Activated T-cell treated with anti-CD3 and anti-CD28 coated beads, Interleukin-2, amount 50 U/mL, for 24 hours (primary cell): ENCODE measurements around the gene AUP1.
"Not testable (repeated sequence)": the region's sequence is repeated elsewhere in the genome, so short reads cannot be mapped to it uniquely, and the experiment has no call there.

Experiments
- DNase-seq: peaks from one replicate; pipeline ENCODE4 v3.0.0-alpha.2; 2020
- H3K27ac Mint-ChIP-seq: 2 replicates; pipeline ENCODE4 v1.8.0; 2020; ENCODE audit warnings: mild to moderate bottlenecking, mixed read lengths
- H3K27me3 Mint-ChIP-seq: 2 replicates; pipeline ENCODE4 v1.8.0; 2020; ENCODE audit warnings: mixed read lengths
- H3K36me3 Mint-ChIP-seq: 2 replicates; pipeline ENCODE4 v1.8.0; 2020; ENCODE audit warnings: low read depth, mixed read lengths
- H3K4me1 Mint-ChIP-seq: 2 replicates; pipeline ENCODE4 v1.8.0; 2020; ENCODE audit warnings: low read depth, mixed read lengths
- H3K4me3 Mint-ChIP-seq: 2 replicates; pipeline ENCODE4 v1.8.0; 2020; ENCODE audit warnings: mild to moderate bottlenecking, moderate library complexity, mixed read lengths
- H3K9me3 Mint-ChIP-seq: 2 replicates; pipeline ENCODE4 v1.8.0; 2020; ENCODE audit warnings: mixed read lengths

Gene AUP1

GRCh38 chr2:74562126-74562775 lies 32.7 kb upstream of the AUP1 start:
- Mint-ChIP-seq H3K27me3 (peaks cover 24% of the 10 kb centered on the region), H3K4me1 (peaks cover 25% of the 10 kb centered on the region), H3K4me3 (no peak overlapping the region), H3K9me3 (no peaks in the 10 kb centered on the region), H3K27ac (no peak overlapping the region), H3K36me3 (peaks cover 3% of the 10 kb centered on the region)
- DNase-seq = no peak

- H3K27ac Mint-ChIP-seq, H3K9me3 Mint-ChIP-seq, H3K4me3 Mint-ChIP-seq, DNase-seq: not testable (repeated sequence)
- H3K27me3 Mint-ChIP-seq = peaks cover 24% of the 10 kb centered on the region
- H3K4me1 Mint-ChIP-seq = peaks cover 16% of the 10 kb centered on the region
- peaks cover 15% of the 10 kb centered on the region for H3K36me3 Mint-ChIP-seq
These were observed 31.5 kb upstream of the AUP1 start for GRCh38 chr2:74561022-74561421.

- no peak for DNase-seq
- H3K27me3 Mint-ChIP-seq = peaks cover 24% of the 10 kb centered on the region
- no peak overlapping the region for H3K27ac Mint-ChIP-seq
- H3K9me3 Mint-ChIP-seq = no peaks in the 10 kb centered on the region
- H3K4me3 Mint-ChIP-seq = no peak overlapping the region
- peaks cover 15% of the 10 kb centered on the region for H3K4me1 Mint-ChIP-seq
- H3K36me3 Mint-ChIP-seq = peaks cover 17% of the 10 kb centered on the region
These were observed 31.1 kb upstream of the AUP1 start for GRCh38 chr2:74560591-74560990.

GRCh38 chr2:74559912-74560311 lies 30.4 kb upstream of the AUP1 start:
- no peak for DNase-seq
- H3K27ac Mint-ChIP-seq = no peak overlapping the region

GRCh38 chr2:74558284-74559230 lies 29.1 kb upstream of the AUP1 start:
- Mint-ChIP-seq H3K36me3 (peaks cover 26% of the 10 kb centered on the region), H3K9me3 (no peaks in the 10 kb centered on the region), H3K27me3 (peaks cover 14% of the 10 kb centered on the region), H3K4me3 (no peak overlapping the region), H3K4me1 (peaks cover 15% of the 10 kb centered on the region), H3K27ac (no peak overlapping the region)
- DNase-seq = no peak

More at GRCh38 chr2:74559912-74560311, 30.4 kb upstream of the AUP1 start:
- peaks cover 22% of the 10 kb centered on the region for H3K36me3 Mint-ChIP-seq
- peaks cover 19% of the 10 kb centered on the region for H3K4me1 Mint-ChIP-seq
- no peak overlapping the region for H3K4me3 Mint-ChIP-seq
- H3K27me3 Mint-ChIP-seq = peaks cover 24% of the 10 kb centered on the region
- no peaks in the 10 kb centered on the region for H3K9me3 Mint-ChIP-seq

GRCh38 chr2:74556831-74557370 lies 27.4 kb upstream of the AUP1 start:
- Mint-ChIP-seq H3K27me3 (peaks cover 13% of the 10 kb centered on the region), H3K27ac (no peak overlapping the region), H3K36me3 (peaks cover 26% of the 10 kb centered on the region), H3K4me3 (peak overlapping the region; percentile 23), H3K4me1 (peaks cover 20% of the 10 kb centered on the region), H3K9me3 (no peaks in the 10 kb centered on the region)
- DNase-seq = no peak

GRCh38 chr2:74556159-74556558 lies 26.7 kb upstream of the AUP1 start:
- peaks cover 20% of the 10 kb centered on the region for H3K4me1 Mint-ChIP-seq
- no peak overlapping the region for H3K27ac Mint-ChIP-seq
- no peak for DNase-seq
- peaks cover 18% of the 10 kb centered on the region for H3K27me3 Mint-ChIP-seq
- H3K4me3 Mint-ChIP-seq = peak overlapping the region; percentile 92
- H3K9me3 Mint-ChIP-seq = no peaks in the 10 kb centered on the region
- H3K36me3 Mint-ChIP-seq = peaks cover 26% of the 10 kb centered on the region

GRCh38 chr2:74555610-74556103 lies 26.2 kb upstream of the AUP1 start:
- Mint-ChIP-seq H3K36me3 (peaks cover 26% of the 10 kb centered on the region), H3K27ac (peak overlapping the region; percentile 92), H3K4me1 (peaks cover 19% of the 10 kb centered on the region), H3K9me3 (no peaks in the 10 kb centered on the region), H3K4me3 (peak overlapping the region; percentile 92), H3K27me3 (peaks cover 20% of the 10 kb centered on the region)
- DNase-seq = no peak

GRCh38 chr2:74554820-74555531 lies 25.5 kb upstream of the AUP1 start:
- Mint-ChIP-seq H3K36me3 (peaks cover 26% of the 10 kb centered on the region), H3K4me3 (peak overlapping the region; percentile 92), H3K27ac (peak overlapping the region; percentile 92), H3K4me1 (peaks cover 14% of the 10 kb centered on the region), H3K9me3 (no peaks in the 10 kb centered on the region), H3K27me3 (peaks cover 20% of the 10 kb centered on the region)
- peak; percentile 74 for DNase-seq

GRCh38 chr2:74553892-74554819 lies 24.6 kb upstream of the AUP1 start, which contains the start of the genes DOK1 and LOXL3:
DOK1 (plus strand) TSS chr2:74554720; CDS start chr2:74554755, 35 bp downstream.
LOXL3 (minus strand) TSS chr2:74553942; CDS start chr2:74552634, 1,308 bp downstream.
- Mint-ChIP-seq H3K36me3 (peaks cover 26% of the 10 kb centered on the region), H3K4me3 (peak within 1 kb of the TSS; percentile 92), H3K27ac (peak within 1 kb of the TSS; percentile 92), H3K4me1 (peaks cover 17% of the 10 kb centered on the region), H3K27me3 (peaks cover 28% of the 10 kb centered on the region), H3K9me3 (no peaks in the 10 kb centered on the region)
- DNase-seq = peak; percentile 93

GRCh38 chr2:74552914-74553811 lies 23.7 kb upstream of the AUP1 start:
- H3K27ac Mint-ChIP-seq = peak overlapping the region; percentile 30
- H3K36me3 Mint-ChIP-seq = peaks cover 26% of the 10 kb centered on the region
- peaks cover 21% of the 10 kb centered on the region for H3K4me1 Mint-ChIP-seq
- H3K9me3 Mint-ChIP-seq = no peaks in the 10 kb centered on the region
- no peak for DNase-seq
- H3K4me3 Mint-ChIP-seq = peak overlapping the region; percentile 92
- H3K27me3 Mint-ChIP-seq = peaks cover 35% of the 10 kb centered on the region
